ENCODE measurements around the gene MEX3A.

DNA sequence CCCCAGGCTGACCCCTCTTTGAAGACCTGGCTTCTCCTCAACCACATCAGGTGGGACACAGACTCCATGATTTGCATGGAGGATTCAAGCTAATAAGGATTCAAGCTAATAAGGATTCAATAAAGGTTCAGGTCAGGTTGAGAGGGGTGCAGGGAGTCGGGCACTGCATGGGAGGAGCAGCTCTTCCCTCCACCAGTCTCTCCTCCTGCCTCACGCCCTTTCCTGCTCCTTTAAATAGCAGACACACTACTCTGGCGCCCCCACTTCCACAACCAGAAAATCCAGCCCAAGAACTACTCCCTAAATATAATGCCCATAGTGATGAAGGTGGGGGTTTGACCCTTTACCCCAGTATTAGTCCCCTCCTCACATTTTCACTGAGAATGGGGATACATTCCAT is 7.1 kb downstream of the MEX3A start:
- TF ChIP-seq, protein P1, sequence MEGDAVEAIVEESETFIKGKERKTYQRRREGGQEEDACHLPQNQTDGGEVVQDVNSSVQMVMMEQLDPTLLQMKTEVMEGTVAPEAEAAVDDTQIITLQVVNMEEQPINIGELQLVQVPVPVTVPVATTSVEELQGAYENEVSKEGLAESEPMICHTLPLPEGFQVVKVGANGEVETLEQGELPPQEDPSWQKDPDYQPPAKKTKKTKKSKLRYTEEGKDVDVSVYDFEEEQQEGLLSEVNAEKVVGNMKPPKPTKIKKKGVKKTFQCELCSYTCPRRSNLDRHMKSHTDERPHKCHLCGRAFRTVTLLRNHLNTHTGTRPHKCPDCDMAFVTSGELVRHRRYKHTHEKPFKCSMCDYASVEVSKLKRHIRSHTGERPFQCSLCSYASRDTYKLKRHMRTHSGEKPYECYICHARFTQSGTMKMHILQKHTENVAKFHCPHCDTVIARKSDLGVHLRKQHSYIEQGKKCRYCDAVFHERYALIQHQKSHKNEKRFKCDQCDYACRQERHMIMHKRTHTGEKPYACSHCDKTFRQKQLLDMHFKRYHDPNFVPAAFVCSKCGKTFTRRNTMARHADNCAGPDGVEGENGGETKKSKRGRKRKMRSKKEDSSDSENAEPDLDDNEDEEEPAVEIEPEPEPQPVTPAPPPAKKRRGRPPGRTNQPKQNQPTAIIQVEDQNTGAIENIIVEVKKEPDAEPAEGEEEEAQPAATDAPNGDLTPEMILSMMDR (IDR thresholded peaks at IDR 0.05): no peak
- no peak for TF ChIP-seq EP300 (IDR thresholded peaks at IDR 0.05)

Measured in tibial nerve (tissue), 4 donors.